IMR-90 (cell line): ENCODE results near the gene PIEZO2. TPM values are rescaled to one million over a fixed set of nuclear protein-coding genes. Genes with fewer than 3 reads are reported as not detected.

ENCODE experiments used
- ATAC-seq: fragments of 200-7000 bp; cut with Tn5 transposase; 2 replicates; pipeline ENCODE4 v1.9.1; 2020; ENCODE audit warnings: low read depth, mild to moderate bottlenecking, moderate library complexity
- BruUV-seq: library from RNA; stranded (reverse); fragments of 400-500 nt; replicated peaks from 2 replicates; lab custom pipeline; 2021; lab: Mats Ljungman, UMichigan
- CTCF ChIA-PET: fragments of 300-600 bp; formaldehyde crosslinking; extraction: SDS; loops from one replicate; lab custom pipeline; 2021; ENCODE audit warnings: antibody characterized with exemption; lab: Yijun Ruan, JAX
- POLR2A ChIA-PET: fragments of 300-600 bp; sonication (Branson Sonifier 250); formaldehyde crosslinking; loops from one replicate; lab custom pipeline; 2022; ENCODE audit warnings: antibody characterized with exemption; ENCODE audit not compliant: unreplicated experiment; lab: Charles Lee
- DNase-seq: peaks from one replicate; pipeline ENCODE4 v3.0.0; 2013
- H2AFZ ChIP-seq: replicated peaks from 2 replicates; pipeline ENCODE3; 2013; ENCODE audit warnings: low read length, mild to moderate bottlenecking; ENCODE audit not compliant: poor library complexity
- H2AK5ac ChIP-seq: 2 replicates; pipeline ENCODE4 v1.6.1; 2013; ENCODE audit warnings: low read depth, low read length, inconsistent platforms
- H2AK9ac ChIP-seq: replicated peaks from 2 replicates; pipeline ENCODE3; 2013; ENCODE audit warnings: mild to moderate bottlenecking, low read depth, low read length, moderate library complexity; ENCODE audit not compliant: poor library complexity
- H2BK120ac ChIP-seq: 2 replicates; pipeline ENCODE4 v1.6.1; 2013; ENCODE audit warnings: low read depth, low read length, inconsistent platforms
- H2BK15ac ChIP-seq: 3 replicates; pipeline ENCODE4 v1.6.1; 2013; ENCODE audit warnings: low read depth, low read length, inconsistent platforms
- H2BK20ac ChIP-seq: 2 replicates; pipeline ENCODE4 v1.6.1; 2013; ENCODE audit warnings: low read depth, mild to moderate bottlenecking, inconsistent platforms, low read length, moderate library complexity
- H2BK5ac ChIP-seq: 2 replicates; pipeline ENCODE4 v1.6.1; 2013; ENCODE audit warnings: mild to moderate bottlenecking, low read depth, low read length, inconsistent platforms; ENCODE audit not compliant: poor library complexity, severe bottlenecking
- H3K14ac ChIP-seq: replicated peaks from 2 replicates; pipeline ENCODE4 v1.6.1; 2013; ENCODE audit warnings: low read depth, low read length, inconsistent platforms
- H3K18ac ChIP-seq: 2 replicates; pipeline ENCODE4 v1.6.1; 2013; ENCODE audit warnings: low read depth, low read length, control low read depth
- H3K23ac ChIP-seq: 2 replicates; pipeline ENCODE4 v1.6.1; 2013; ENCODE audit warnings: low read depth, low read length, inconsistent platforms
- H3K27ac ChIP-seq: 2 replicates; pipeline ENCODE4 v1.5.1; 2013; ENCODE audit warnings: mild to moderate bottlenecking, control low read depth, low read length; ENCODE audit not compliant: insufficient read depth
- H3K27me3 ChIP-seq: 2 replicates; pipeline ENCODE4 v1.6.1; 2013; ENCODE audit warnings: low read length; ENCODE audit not compliant: control insufficient read depth, insufficient read depth
- H3K36me3 ChIP-seq: 2 replicates; pipeline ENCODE4 v1.6.1; 2013; ENCODE audit warnings: low read length, mixed read lengths; ENCODE audit not compliant: control insufficient read depth, insufficient read depth
- H3K4ac ChIP-seq: 2 replicates; pipeline ENCODE4 v1.6.1; 2013; ENCODE audit warnings: low read depth, low read length, inconsistent platforms
- H3K4me1 ChIP-seq: 2 replicates; pipeline ENCODE4 v1.6.1; 2013; ENCODE audit warnings: low read length, mixed read lengths; ENCODE audit not compliant: control insufficient read depth, insufficient read depth
- H3K4me2 ChIP-seq: 2 replicates; pipeline ENCODE4 v1.6.1; 2013; ENCODE audit warnings: low read depth, mild to moderate bottlenecking, control low read depth, low read length, moderate library complexity
- H3K4me3 ChIP-seq: 2 replicates; pipeline ENCODE4 v1.5.1; 2013; ENCODE audit warnings: low read depth, mild to moderate bottlenecking, control low read depth, low read length, moderate library complexity; ENCODE audit not compliant: insufficient read depth
- H3K56ac ChIP-seq: 2 replicates; pipeline ENCODE4 v1.6.1; 2013; ENCODE audit warnings: low read length, inconsistent platforms; ENCODE audit not compliant: insufficient read depth; ENCODE audit errors: extremely low read depth
- H3K79me1 ChIP-seq, 2 experiments: 2 replicates each; pipeline ENCODE4 v1.6.1; 2013; ENCODE audit warnings: low read length in 2 of 2, inconsistent platforms in 1 of 2, low read depth in 1 of 2
- H3K9ac ChIP-seq: 2 replicates; pipeline ENCODE4 v1.6.1; 2013; ENCODE audit warnings: low read depth, low read length, control low read depth
- H3K9me1 ChIP-seq: 2 replicates; pipeline ENCODE4 v1.6.1; 2013; ENCODE audit warnings: low read length, inconsistent platforms; ENCODE audit not compliant: insufficient read depth
- H3K9me3 ChIP-seq: 2 replicates; pipeline ENCODE4 v1.6.1; 2013; ENCODE audit warnings: low read length; ENCODE audit not compliant: control insufficient read depth, insufficient read depth
- H4K20me1 ChIP-seq: 2 replicates; pipeline ENCODE4 v1.6.1; 2013; ENCODE audit warnings: low read length, inconsistent platforms; ENCODE audit not compliant: insufficient read depth
- H4K5ac ChIP-seq: 2 replicates; pipeline ENCODE4 v1.6.1; 2013; ENCODE audit warnings: mild to moderate bottlenecking, low read depth, low read length, control low read depth
- H4K8ac ChIP-seq, 2 experiments: 2 replicates each; pipeline ENCODE4 v1.6.1; 2013; ENCODE audit warnings: low read depth in 2 of 2, low read length in 2 of 2, control low read depth in 1 of 2, inconsistent platforms in 1 of 2
- H4K91ac ChIP-seq: 2 replicates; pipeline ENCODE4 v1.6.1; 2013; ENCODE audit warnings: low read depth, low read length, inconsistent platforms; ENCODE audit not compliant: insufficient read depth
- BHLHE40 ChIP-seq: fragments of 150-350 bp; IDR thresholded peaks from 2 replicates; pipeline ENCODE4 v1.6.1; 2016; ENCODE audit warnings: mild to moderate bottlenecking, low read depth, low read length
- CEBPB ChIP-seq: IDR thresholded peaks from 2 replicates; pipeline ENCODE4 v1.6.1; 2012; ENCODE audit warnings: low read depth, low read length, improper control_type of control experiment
- CHD1 ChIP-seq: IDR thresholded peaks from 2 replicates; pipeline ENCODE4 v1.6.1; 2012; ENCODE audit warnings: low read depth, low read length, improper control_type of control experiment
- CTCF ChIP-seq: conservative IDR thresholded peaks from 2 replicates; pipeline ENCODE4 v1.5.1; 2012; ENCODE audit warnings: mild to moderate bottlenecking, low read depth, low read length, improper control_type of control experiment
- ELK1 ChIP-seq: fragments of 150-350 bp; IDR thresholded peaks from 2 replicates; pipeline ENCODE4 v1.6.1; 2016; ENCODE audit warnings: low read depth, mild to moderate bottlenecking, low read length, moderate library complexity, borderline replicate concordance
- FOS ChIP-seq: fragments of 150-350 bp; IDR thresholded peaks from 2 replicates; pipeline ENCODE4 v1.6.1; 2016; ENCODE audit warnings: low read depth, low read length
- MAFK ChIP-seq: IDR thresholded peaks from 2 replicates; pipeline ENCODE4 v1.6.1; 2012; ENCODE audit warnings: low read depth, low read length, improper control_type of control experiment
- MAZ ChIP-seq: IDR thresholded peaks from 2 replicates; pipeline ENCODE4 v1.6.1; 2012; ENCODE audit warnings: low read depth, mild to moderate bottlenecking, low read length, improper control_type of control experiment, moderate library complexity, borderline replicate concordance
- MXI1 ChIP-seq: IDR thresholded peaks from 2 replicates; pipeline ENCODE4 v1.6.1; 2012; ENCODE audit warnings: low read depth, mild to moderate bottlenecking, low read length, moderate library complexity, borderline replicate concordance
- NFE2L2 ChIP-seq: fragments of 150-350 bp; IDR thresholded peaks from 2 replicates; pipeline ENCODE4 v1.6.1; 2016; ENCODE audit warnings: low read depth, mild to moderate bottlenecking, low read length
- POLR2A ChIP-seq: IDR thresholded peaks from 2 replicates; pipeline ENCODE4 v1.6.1; 2012; ENCODE audit warnings: mild to moderate bottlenecking, low read depth, low read length
- RAD21 ChIP-seq: IDR thresholded peaks from 2 replicates; pipeline ENCODE4 v1.6.1; 2012; ENCODE audit warnings: low read length, improper control_type of control experiment
- RCOR1 ChIP-seq: IDR thresholded peaks from 2 replicates; pipeline ENCODE4 v1.6.1; 2012; ENCODE audit warnings: mild to moderate bottlenecking, low read length, improper control_type of control experiment; ENCODE audit not compliant: insufficient replicate concordance
- RFX5 ChIP-seq: IDR thresholded peaks from 2 replicates; pipeline ENCODE4 v1.8.0; 2012; ENCODE audit warnings: low read depth, mild to moderate bottlenecking, low read length, moderate library complexity
- SMC3 ChIP-seq: fragments of 150-350 bp; IDR thresholded peaks from 2 replicates; pipeline ENCODE4 v1.6.1; 2016; ENCODE audit warnings: low read depth, mild to moderate bottlenecking, antibody characterized with exemption, low read length, moderate library complexity
- USF2 ChIP-seq: fragments of 150-350 bp; IDR thresholded peaks from 2 replicates; pipeline ENCODE4 v1.6.1; 2017; ENCODE audit warnings: mild to moderate bottlenecking, antibody characterized with exemption, low read length, low read depth
- WGBS, 2 experiments: methylation state at CpG; one replicate each; pipeline versions ENCODE4 v1.1.5 to v1.1.7; 2013; ENCODE audit warnings: missing lambda C conversion rate in 2 of 2; ENCODE audit not compliant: insufficient read length in 1 of 2; ENCODE audit errors: extremely low coverage in 2 of 2; 5-methylcytosine and 5-hydroxymethylcytosine counted together
- dilution Hi-C: fragments of 300-500 bp; cut with HindIII; formaldehyde crosslinking; loops from one replicate; pipeline ENCODE4 v1.14.3; 2018; ENCODE audit warnings: low sequenced_read_pairs; ENCODE audit not compliant: unreplicated experiment
- in situ Hi-C: fragments of 300-500 bp; cut with MboI; formaldehyde crosslinking; loops from 3 replicates; pipeline ENCODE4 v1.14.3; 2019; ENCODE audit warnings: low sequenced_read_pairs, inconsistent platforms, mixed read lengths
- intact Hi-C: fragments of 100-400 bp; cut with micrococcal nuclease; formaldehyde crosslinking; loops from 2 replicates; pipeline ENCODE4 v1.10.0; 2022
- polyA plus RNA-seq, 3 experiments: library from polyadenylated mRNA; depleted of rRNA; stranded (reverse); fragments of >200 nt; gene quantifications; 2 replicates each; pipeline ENCODE4 v1.2.3, GENCODE V29; 2012; ENCODE audit warnings: low replicate concordance in 1 of 3
- total RNA-seq: library from RNA; depleted of rRNA; stranded (reverse); fragments of >200 nt; gene quantifications from 2 replicates; pipeline ENCODE4 v1.2.3, GENCODE V29; 2012

The PIEZO2 gene
- total and polyA plus RNA-seq, 2 of the 4 experiments (the other 2 are of a cell fraction), result 2.4 to 4.1 TPM

GRCh38 chr18:11104307-11104706 lies 45.1 kb downstream of the PIEZO2 start:
- H4K8ac ChIP-seq, result no peak overlapping the region
- H3K23ac ChIP-seq, result no peak overlapping the region
- H2BK120ac ChIP-seq, result no peak overlapping the region
- H3K14ac ChIP-seq, result no peak overlapping the region
- TF ChIP-seq CTCF (no peak), RAD21 (no peak), USF2 (no peak), RCOR1 (no peak), SMC3 (no peak), POLR2A (no peak), MAFK (no peak), ELK1 (no peak), RFX5 (no peak), MAZ (no peak), FOS (no peak), CHD1 (no peak), BHLHE40 (no peak), CEBPB (no peak), MXI1 (no peak), NFE2L2 (no peak)
- WGBS, 2 experiments, result 40% methylated on average over 1 of the region's 5 CpGs; no CpG with 5 or more reads in 1 of the 2 experiments
- no peaks in the 10 kb centered on the region for H3K9me3 ChIP-seq
- H3K56ac ChIP-seq, result no peak overlapping the region
- ATAC-seq, result no peak
- H2AK9ac ChIP-seq, result no peak overlapping the region
- in situ Hi-C loops, result no loop called here
- H4K5ac ChIP-seq, result no peak overlapping the region
- no peak overlapping the region for H3K9ac ChIP-seq
- H3K18ac ChIP-seq, result no peak overlapping the region; the same call in 1 of the 2 replicates
- no peak overlapping the region for H3K4ac ChIP-seq
- no peak overlapping the region for H3K4me2 ChIP-seq
- H4K20me1 ChIP-seq, result peaks cover 11% of the 10 kb centered on the region; the same call in 1 of the 2 replicates
- no peak overlapping the region for H2BK20ac ChIP-seq
- peaks cover 0 to 8% of the 10 kb centered on the region in 2 experiments; a peak in 2 of 4 replicates for H3K79me1 ChIP-seq
- no peak overlapping the region for H3K4me3 ChIP-seq
- H2AFZ ChIP-seq, result no peak overlapping the region
- no peaks in the 10 kb centered on the region for H3K36me3 ChIP-seq
- peaks cover 5% of the 10 kb centered on the region; the same call in 1 of the 2 replicates for H3K9me1 ChIP-seq
- no peak for DNase-seq
- intact Hi-C loops, result no loop called here
- no peak overlapping the region for H3K27ac ChIP-seq
- BruUV-seq, result no TSS peak
- POLR2A ChIA-PET, result no interaction called here
- dilution Hi-C loops, result no loop called here
- CTCF ChIA-PET, result no interaction called here
- no peak overlapping the region for H4K91ac ChIP-seq
- no peak overlapping the region for H2BK15ac ChIP-seq
- peaks cover 10% of the 10 kb centered on the region; the same call in 1 of the 2 replicates for H3K4me1 ChIP-seq
- peaks cover 6% of the 10 kb centered on the region; the same call in 1 of the 2 replicates for H3K27me3 ChIP-seq
- H2BK5ac ChIP-seq, result no peak overlapping the region
- 0 out of 2 replicates have a peak overlapping the region, but pooled peaks have one; percentile 8 for H2AK5ac ChIP-seq
